H1 (cell line): ENCODE data around the gene UBE2F. TPM values are rescaled to one million over a fixed set of nuclear protein-coding genes. Genes with fewer than 3 reads are reported as not detected.

Source experiments
- EP300 ChIP-seq, 2 experiments: IDR thresholded peaks; 1 replicate in 1 of 2; 2 replicates in 1 of 2; pipeline ENCODE4 v1.6.1; 2011 to 2012; ENCODE audit warnings: low read depth in 2 of 2, low read length in 2 of 2, mild to moderate bottlenecking in 2 of 2, borderline replicate concordance in 1 of 2, inconsistent platforms in 1 of 2, moderate library complexity in 1 of 2
- POLR2AphosphoS5 ChIP-seq: IDR thresholded peaks from 2 replicates; pipeline ENCODE4 v1.6.1; 2011; ENCODE audit warnings: low read depth, low read length
- SUZ12 ChIP-seq: fragments of 200-600 bp; sonication (generic); IDR thresholded peaks from 2 replicates; pipeline ENCODE4 v1.6.1; 2012; ENCODE audit warnings: mild to moderate bottlenecking, inconsistent platforms, low read length, moderate library complexity, mixed read lengths
- TAF1 ChIP-seq: IDR thresholded peaks from 2 replicates; pipeline ENCODE4 v1.6.1; 2011; ENCODE audit warnings: mild to moderate bottlenecking, low read depth, low read length
- polyA plus RNA-seq, 7 experiments: library from polyadenylated mRNA; depleted of rRNA in 3 of 7; stranded (reverse) in 5 of 7; unstranded in 2 of 7; fragments of >200 nt in 5 of 7; fragments of 200-250 nt in 2 of 7; gene quantifications; 1 replicate in 5 of 7; 2 replicates in 1 of 7; 4 replicates in 1 of 7; pipeline versions ENCODE4 v1.2.1 to v1.2.3, GENCODE V29; 2011 to 2013; ENCODE audit warnings: missing spikeins in 2 of 7, mixed read lengths in 2 of 7
- total RNA-seq: library from RNA; stranded (reverse); fragmentation: NEBNext Ultra II Directional; extraction: Animal tissue kit (Norgen Biotek cat#: 25700); gene quantifications from 2 replicates; pipeline ENCODE4 v1.2.1, GENCODE V29; 2021

The UBE2F gene
- total and polyA plus RNA-seq, 2 of the 8 experiments (the other 6 are each of a cell fraction or from before 2014, with no cell fraction given): 43.3 to 59.8 TPM

DNA sequence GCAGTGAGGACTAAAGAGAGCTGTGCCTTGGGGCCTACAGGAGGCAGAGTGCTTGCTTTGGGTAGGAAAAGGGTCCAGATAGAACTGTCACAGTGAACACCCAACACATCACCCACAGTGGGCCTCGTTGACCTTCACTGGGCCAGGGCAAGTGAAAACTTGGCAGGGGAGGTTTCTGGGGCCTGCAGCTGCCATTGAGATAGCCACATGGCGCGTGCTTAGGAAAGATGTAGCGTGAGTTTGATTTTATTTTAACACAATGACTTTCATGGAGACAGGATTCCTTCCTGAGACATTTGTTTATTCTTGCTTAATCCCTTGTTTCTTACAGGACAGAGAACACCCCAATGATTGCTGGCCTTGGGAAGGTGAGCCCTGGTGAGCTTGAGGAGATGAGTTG is 124.1 kb downstream of the UBE2F start (continued):
- TF ChIP-seq POLR2AphosphoS5 (no peak), SUZ12 (no peak), EP300 (IDR thresholded peaks at IDR 0.05; ENCODE audit: borderline replicate concordance in 1 of 2, low read depth in 2 of 2, low read length in 2 of 2) (no peak), TAF1 (no peak)
- TF ChIP-seq, all 59 proteins: peak for 0
